NCI-H146 (cell line): ENCODE measurements around the gene RNF115.
"Not testable (repeated sequence)": the region's sequence is repeated elsewhere in the genome, so short reads cannot be mapped to it uniquely, and the experiment has no call there.

Source experiments
- DNase-seq: peaks from one replicate; lab custom pipeline; 2025; lab: John Stamatoyannopoulos, UW

RNF115 gene

GRCh38 chr1:145827966-145828365 lies 4.1 kb upstream of the RNF115 start:
- DNase-seq: no peak

GRCh38 chr1:145826030-145826429 lies 2.1 kb upstream of the RNF115 start:
- no peak for DNase-seq

GRCh38 chr1:145824499-145824842 lies 576 bp upstream of the RNF115 start:
- DNase-seq: no peak

GRCh38 chr1:145822779-145823331 lies 1.0 kb downstream of the RNF115 start:
- not testable (repeated sequence) for DNase-seq

GRCh38 chr1:145818095-145818494 lies 5.8 kb downstream of the RNF115 start:
- DNase-seq: not testable (repeated sequence)

GRCh38 chr1:145812977-145813810 lies 10.7 kb downstream of the RNF115 start:
- DNase-seq: not testable (repeated sequence)

GRCh38 chr1:145806844-145807243 lies 17.1 kb downstream of the RNF115 start:
- no peak for DNase-seq

- DNase-seq: no peak
Measured at GRCh38 chr1:145806408-145806807, 17.5 kb downstream of the RNF115 start.

- DNase-seq: no peak
Measured at GRCh38 chr1:145805057-145805456, 18.8 kb downstream of the RNF115 start.

- DNase-seq: no peak
Measured at GRCh38 chr1:145804235-145805045, 19.5 kb downstream of the RNF115 start.

- no peak for DNase-seq
Measured at GRCh38 chr1:145799806-145800205, 24.1 kb downstream of the RNF115 start.

GRCh38 chr1:145796753-145797152 lies 27.1 kb downstream of the RNF115 start:
- no peak for DNase-seq

GRCh38 chr1:145795257-145795881 lies 28.5 kb downstream of the RNF115 start:
- DNase-seq: no peak

- no peak for DNase-seq
Measured at GRCh38 chr1:145792484-145792883, 31.4 kb downstream of the RNF115 start.

GRCh38 chr1:145791860-145792259 lies 32.0 kb downstream of the RNF115 start:
- not testable (repeated sequence) for DNase-seq

GRCh38 chr1:145788580-145788979 lies 35.3 kb downstream of the RNF115 start:
- DNase-seq: no peak

- DNase-seq: no peak
Measured at GRCh38 chr1:145786271-145786670, 37.6 kb downstream of the RNF115 start.

- no peak for DNase-seq
Measured at GRCh38 chr1:145785547-145785946, 38.3 kb downstream of the RNF115 start.

GRCh38 chr1:145784409-145784808 lies 39.5 kb downstream of the RNF115 start:
- no peak for DNase-seq

- DNase-seq: no peak
Measured at GRCh38 chr1:145782272-145783099, 41.4 kb downstream of the RNF115 start.

- no peak for DNase-seq
Measured at GRCh38 chr1:145778146-145778540, 45.8 kb downstream of the RNF115 start.
